Measurements from ENCODE around the gene MRTFB. TPM values are rescaled to one million over a fixed set of nuclear protein-coding genes. Genes with fewer than 3 reads are reported as not detected.

MRTFB gene
- total and polyA plus RNA-seq, 12 donors: 5.5 to 77.7 (median 44.3) TPM

DNA sequence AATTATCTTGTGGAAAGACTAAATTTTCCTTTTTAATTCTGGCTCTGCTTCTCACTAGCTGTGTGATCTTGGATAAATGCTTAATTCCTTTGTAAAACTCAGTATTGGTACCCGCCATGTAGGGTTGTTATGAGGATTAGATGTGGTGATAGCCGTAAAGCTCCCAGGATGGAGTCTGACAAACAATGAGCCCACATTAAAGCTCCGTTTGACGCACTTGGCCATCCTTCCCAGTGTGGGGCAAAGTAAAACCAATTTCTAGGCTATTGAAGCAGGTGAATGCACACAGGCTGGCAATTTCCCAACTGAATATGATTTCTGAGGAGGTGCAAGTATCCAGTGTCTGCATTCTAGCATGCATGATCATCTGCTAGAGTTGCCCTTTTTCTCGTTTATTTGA lies 123.6 kb downstream of the MRTFB start:
- DNase-seq: no peak
- peaks cover 12 to 13% of the 10 kb centered on the region in 2 donors for H3K4me1 ChIP-seq (replicated peaks in 1 of 2)
- TF ChIP-seq POLR2A (IDR thresholded peaks at IDR 0.05): no peak
- TF ChIP-seq, protein P1, sequence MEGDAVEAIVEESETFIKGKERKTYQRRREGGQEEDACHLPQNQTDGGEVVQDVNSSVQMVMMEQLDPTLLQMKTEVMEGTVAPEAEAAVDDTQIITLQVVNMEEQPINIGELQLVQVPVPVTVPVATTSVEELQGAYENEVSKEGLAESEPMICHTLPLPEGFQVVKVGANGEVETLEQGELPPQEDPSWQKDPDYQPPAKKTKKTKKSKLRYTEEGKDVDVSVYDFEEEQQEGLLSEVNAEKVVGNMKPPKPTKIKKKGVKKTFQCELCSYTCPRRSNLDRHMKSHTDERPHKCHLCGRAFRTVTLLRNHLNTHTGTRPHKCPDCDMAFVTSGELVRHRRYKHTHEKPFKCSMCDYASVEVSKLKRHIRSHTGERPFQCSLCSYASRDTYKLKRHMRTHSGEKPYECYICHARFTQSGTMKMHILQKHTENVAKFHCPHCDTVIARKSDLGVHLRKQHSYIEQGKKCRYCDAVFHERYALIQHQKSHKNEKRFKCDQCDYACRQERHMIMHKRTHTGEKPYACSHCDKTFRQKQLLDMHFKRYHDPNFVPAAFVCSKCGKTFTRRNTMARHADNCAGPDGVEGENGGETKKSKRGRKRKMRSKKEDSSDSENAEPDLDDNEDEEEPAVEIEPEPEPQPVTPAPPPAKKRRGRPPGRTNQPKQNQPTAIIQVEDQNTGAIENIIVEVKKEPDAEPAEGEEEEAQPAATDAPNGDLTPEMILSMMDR (IDR thresholded peaks at IDR 0.05): no peak
- H3K27me3 ChIP-seq: no peaks in the 10 kb centered on the region
- intact Hi-C loops (cut with DNase I): no loop called here
- no peaks in the 10 kb centered on the region for H3K36me3 ChIP-seq (replicated peaks in 1 of 2)
- no peak overlapping the region for H3K4me3 ChIP-seq
- no peaks in the 10 kb centered on the region for H3K9me3 ChIP-seq (replicated peaks in 1 of 3)
- H3K27ac ChIP-seq: no peak overlapping the region
- 95 to 98% (median 97%) methylated on average over 5 of the region's 5 CpGs for WGBS, 4 donors

DNA sequence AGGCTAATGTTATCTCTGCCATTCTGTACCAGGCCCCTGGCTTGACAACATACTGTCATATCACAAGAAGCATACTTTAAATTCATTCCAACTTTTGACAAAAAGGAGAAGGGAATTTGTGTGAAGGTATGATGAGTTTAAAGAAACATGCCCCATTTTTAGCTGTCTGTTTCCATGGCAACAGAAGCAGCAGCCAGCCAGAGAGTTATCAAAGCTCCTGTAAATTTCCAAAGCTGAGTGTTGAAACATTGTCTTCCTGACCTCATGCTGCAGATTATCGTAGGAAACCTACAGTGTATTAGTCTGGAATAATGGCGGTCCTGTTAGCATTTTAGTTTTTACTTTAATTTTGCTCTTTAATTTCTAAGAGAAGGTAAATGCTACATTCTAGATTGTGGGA lies 124.9 kb downstream of the MRTFB start:
- H3K27ac ChIP-seq: peak overlapping the region in 4 of 5 donors; percentile 22 to 65 (median 46)
- intact Hi-C loops (cut with DNase I): no loop called here
- peaks cover 12 to 13% of the 10 kb centered on the region in 2 donors for H3K4me1 ChIP-seq (replicated peaks in 1 of 2)
- DNase-seq: peak in 6 of 7 donors; percentile 49 to 75 (median 58)
- H3K36me3 ChIP-seq (replicated peaks in 1 of 2): no peaks in the 10 kb centered on the region
- TF ChIP-seq, protein P1 (IDR thresholded peaks at IDR 0.05): no peak
- no peak for TF ChIP-seq POLR2A (IDR thresholded peaks at IDR 0.05)
- H3K4me3 ChIP-seq: no peak overlapping the region
- H3K27me3 ChIP-seq: no peaks in the 10 kb centered on the region
- 56 to 60% (median 57%) methylated on average over 2 of the region's 2 CpGs for WGBS, 4 donors
- H3K9me3 ChIP-seq (replicated peaks in 1 of 3): no peaks in the 10 kb centered on the region

DNA sequence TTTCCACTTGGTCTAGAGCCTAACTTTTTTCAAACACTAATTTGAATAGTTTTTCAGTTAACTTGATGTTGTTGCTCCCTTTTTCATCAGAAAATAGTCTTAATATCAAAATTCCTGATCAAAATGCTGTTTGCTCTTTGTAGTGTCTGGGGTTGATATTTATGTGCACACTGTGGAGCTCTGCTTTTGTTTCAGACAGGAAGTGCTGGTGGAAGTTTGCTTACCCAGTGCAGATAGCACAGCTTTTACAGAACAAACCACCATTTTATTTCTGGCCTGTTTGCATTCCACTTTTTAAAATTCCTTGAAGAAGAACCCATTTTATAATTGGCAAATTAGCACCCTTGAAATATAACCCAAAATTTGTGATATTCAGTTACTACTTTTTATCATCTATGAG lies 125.4 kb downstream of the MRTFB start:
- no peak for DNase-seq
- intact Hi-C loops (cut with DNase I): no loop called here
- Histone ChIP-seq H3K27ac (peak overlapping the region in 4 of 5 donors; percentile 22 to 65 (median 46)), H3K4me3 (no peak overlapping the region), H3K36me3 (replicated peaks in 1 of 2) (no peaks in the 10 kb centered on the region), H3K4me1 (replicated peaks in 1 of 2) (peaks cover 13 to 15% of the 10 kb centered on the region in 2 donors), H3K9me3 (replicated peaks in 1 of 3) (no peaks in the 10 kb centered on the region), H3K27me3 (no peaks in the 10 kb centered on the region)
- TF ChIP-seq, protein P1 (IDR thresholded peaks at IDR 0.05): no peak
- no peak for TF ChIP-seq POLR2A (IDR thresholded peaks at IDR 0.05)

DNA sequence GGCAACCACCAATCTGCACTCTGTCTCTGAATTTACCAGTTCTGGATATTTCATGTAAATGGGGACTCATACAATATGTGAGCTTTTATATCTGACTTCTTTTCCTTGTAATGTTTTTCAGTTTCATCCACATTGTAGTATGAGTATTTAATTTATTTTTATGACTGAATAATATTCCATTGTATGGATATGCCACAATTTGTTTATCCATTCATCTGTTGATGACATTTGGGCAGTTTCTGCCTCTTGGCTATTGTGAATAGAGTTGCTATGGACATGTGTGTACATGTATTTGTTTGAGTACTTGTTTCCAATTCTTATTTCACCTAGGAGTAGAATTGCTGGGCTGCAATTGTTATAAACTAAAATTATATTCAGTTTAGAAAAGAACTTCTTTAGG lies 126.9 kb downstream of the MRTFB start:
- DNase-seq: no peak
- intact Hi-C loops (cut with DNase I): no loop called here
- no peaks in the 10 kb centered on the region for H3K27me3 ChIP-seq
- no peaks in the 10 kb centered on the region for H3K36me3 ChIP-seq (replicated peaks in 1 of 2)
- no peak overlapping the region for H3K4me3 ChIP-seq
- H3K4me1 ChIP-seq (replicated peaks in 1 of 2): peaks cover 14 to 30% of the 10 kb centered on the region in 2 donors
- no peaks in the 10 kb centered on the region for H3K9me3 ChIP-seq (replicated peaks in 1 of 3)
- no peak overlapping the region for H3K27ac ChIP-seq
- TF ChIP-seq, protein P1 (IDR thresholded peaks at IDR 0.05): no peak
- TF ChIP-seq POLR2A (IDR thresholded peaks at IDR 0.05): no peak
